C4-2B (cell line): ENCODE data around the gene SMIM22.

Source experiments
- H3K27ac ChIP-seq: fragments of 450-650 bp; 2 replicates; pipeline ENCODE4 v1.5.1; 2017
- CTCF ChIP-seq: fragments of 450-650 bp; conservative IDR thresholded peaks from 2 replicates; pipeline ENCODE4 v1.5.1; 2017; ENCODE audit warnings: mild to moderate bottlenecking
- ZFX ChIP-seq: fragments of 450-650 bp; IDR thresholded peaks from 2 replicates; pipeline ENCODE4 v1.6.1; 2017

Gene SMIM22

DNA sequence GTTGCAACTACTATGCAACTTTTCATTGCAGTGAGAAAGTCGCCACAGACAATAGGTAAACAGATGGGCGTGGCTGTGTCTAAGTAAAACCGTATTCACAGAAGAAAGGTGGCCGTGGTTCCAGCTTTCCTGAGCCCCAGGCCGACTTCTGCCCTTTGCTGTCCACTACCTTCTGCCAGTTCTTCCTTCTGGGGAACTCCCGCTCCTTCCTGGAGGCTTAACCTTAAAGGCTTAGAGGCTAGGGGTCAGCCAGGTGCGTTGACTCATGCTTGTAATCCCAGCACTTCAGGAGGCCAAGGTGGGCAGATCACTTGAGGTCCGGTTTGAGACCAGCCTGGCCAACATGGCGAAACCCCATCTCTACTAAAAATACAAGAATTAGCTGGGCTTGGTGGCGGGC lies 4.9 kb upstream of the SMIM22 start:
- TF ChIP-seq CTCF (no peak), ZFX (no peak)
- no peak overlapping the region for H3K27ac ChIP-seq

DNA sequence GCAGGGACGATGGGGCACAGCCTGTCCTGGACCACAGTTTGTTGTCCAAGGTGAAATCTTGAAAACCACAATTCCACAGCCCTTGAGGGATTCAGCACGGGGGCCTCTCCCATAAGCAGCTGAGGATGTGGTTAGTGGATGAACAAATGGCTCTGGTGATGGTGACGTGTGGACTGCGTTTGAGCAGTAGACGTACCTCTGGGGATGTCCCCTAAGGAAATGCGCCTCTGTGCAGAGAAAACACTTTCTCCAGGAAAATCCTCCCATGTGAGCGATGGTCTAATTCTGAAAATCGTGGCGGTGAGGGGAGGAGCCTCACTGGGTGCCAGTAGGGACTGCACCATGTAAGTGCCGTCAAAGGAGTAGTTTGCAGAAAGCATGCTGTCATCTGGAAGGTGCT lies 4.3 kb upstream of the SMIM22 start:
- TF ChIP-seq CTCF (no peak), ZFX (no peak)
- H3K27ac ChIP-seq, result no peak overlapping the region

DNA sequence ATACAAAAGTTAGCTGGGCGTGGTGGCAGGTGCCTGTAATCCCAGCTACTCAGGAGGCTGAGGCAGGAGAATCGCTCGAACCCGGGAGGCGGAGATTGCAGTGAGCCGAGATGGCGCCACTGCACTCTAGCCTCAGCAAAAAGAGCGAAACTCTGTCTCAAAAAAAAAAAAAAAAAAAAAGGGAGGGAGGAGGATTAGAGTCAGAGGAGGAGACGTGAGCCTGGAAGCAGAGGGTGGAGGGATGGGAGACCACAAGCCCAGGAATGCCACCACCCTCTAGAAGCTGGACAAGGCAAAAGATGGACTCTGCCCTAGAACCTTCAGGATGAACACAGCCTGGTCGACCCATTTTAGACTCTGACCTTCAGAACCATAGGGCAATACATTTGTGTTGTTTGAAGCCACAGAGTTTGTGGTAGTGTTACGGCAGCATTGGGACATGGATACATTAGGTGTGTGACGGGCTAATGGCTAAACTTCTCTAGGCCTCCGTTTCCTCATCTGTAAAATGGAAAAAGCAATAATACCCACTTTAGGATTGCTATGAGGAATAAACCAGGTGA lies 2.1 kb upstream of the SMIM22 start:
- no peak for TF ChIP-seq ZFX
- no peak for TF ChIP-seq CTCF
- no peak overlapping the region for H3K27ac ChIP-seq

- no peak for TF ChIP-seq CTCF
- no peak for TF ChIP-seq ZFX
- 0 out of 2 replicates have a peak overlapping the region, but pooled peaks have one; percentile 11 for H3K27ac ChIP-seq
Measured at GRCh38 chr16:4795828-4796572, 831 bp downstream of the SMIM22 start.

GRCh38 chr16:4796982-4797804 lies 2.0 kb downstream of the SMIM22 start:
- no peak overlapping the region for H3K27ac ChIP-seq

GRCh38 chr16:4797805-4798252 lies 2.7 kb downstream of the SMIM22 start:
- TF ChIP-seq ZFX, result no peak
- no peak for TF ChIP-seq CTCF
- H3K27ac ChIP-seq, result no peak overlapping the region

More at GRCh38 chr16:4796982-4797804, 2.0 kb downstream of the SMIM22 start:
- no peak for TF ChIP-seq CTCF
- TF ChIP-seq ZFX, result no peak

GRCh38 chr16:4798456-4798855 lies 3.3 kb downstream of the SMIM22 start:
- TF ChIP-seq CTCF (no peak), ZFX (no peak)
- H3K27ac ChIP-seq, result no peak overlapping the region
